Measurements from ENCODE around the gene GPR146. TPM values are rescaled to one million over a fixed set of nuclear protein-coding genes. Genes with fewer than 3 reads are reported as not detected.

Gene GPR146
- total RNA-seq, 4 donors from 2014 or later = 9.2 to 14.5 TPM; not detected in 2

DNA sequence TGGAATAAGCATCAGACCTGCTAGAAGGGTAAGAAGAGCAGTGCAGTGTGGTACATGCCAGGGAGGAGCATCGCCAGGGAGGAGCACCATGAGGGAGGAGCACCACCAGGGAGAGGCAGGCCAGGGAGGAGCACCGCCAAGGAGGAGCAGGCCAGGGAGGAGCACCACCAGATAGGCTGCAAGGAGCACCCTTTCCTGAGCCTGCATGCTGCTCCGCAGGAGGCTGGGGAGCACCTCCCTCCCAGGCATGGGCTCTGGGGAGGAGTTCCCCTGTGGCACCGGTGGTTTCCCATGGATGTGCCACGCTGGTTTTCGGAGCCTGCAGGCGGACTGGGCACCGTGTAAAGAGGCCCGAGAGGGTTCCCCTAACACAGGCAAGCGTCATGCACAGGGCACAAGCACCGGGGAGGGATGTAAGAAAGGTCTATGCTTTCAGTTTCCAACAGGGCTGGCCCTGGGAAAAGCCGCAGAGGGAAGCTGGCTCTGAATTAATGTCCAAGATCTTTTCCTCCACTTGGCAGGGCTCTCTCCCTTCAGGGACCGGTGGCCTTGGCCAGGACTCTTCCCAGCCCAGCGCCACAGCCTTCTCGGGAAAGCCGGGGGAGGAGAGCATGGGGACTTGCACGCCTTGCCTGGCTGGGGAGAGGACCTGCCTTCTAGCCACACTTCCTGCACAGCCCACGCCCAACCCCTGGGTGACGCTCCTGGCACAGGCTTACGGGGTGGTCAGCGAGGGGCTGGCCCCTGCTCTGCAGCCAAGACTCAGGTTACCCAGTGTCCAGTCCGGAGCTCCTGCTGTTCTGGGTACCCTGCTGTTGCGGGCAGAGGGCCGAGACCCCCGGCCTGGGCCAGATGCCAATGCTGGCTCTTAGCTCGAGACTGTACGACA is 32.1 kb downstream of the GPR146 start:
- peak overlapping the region in 1 of 4 donors; percentile 60 for H3K27ac ChIP-seq
- H3K27me3 ChIP-seq = no peaks in the 10 kb centered on the region
- intact Hi-C loops (cut with DNase I; ENCODE audit: low total_unique reads) = no loop called here
- no peak for DNase-seq
- H3K4me3 ChIP-seq = no peak overlapping the region
- H3K4me1 ChIP-seq = peaks cover 0 to 4% (median 0%) of the 10 kb centered on the region in 4 donors
- no peaks in the 10 kb centered on the region for H3K9me3 ChIP-seq
- WGBS, 2 donors (ENCODE audit: low coverage in 1 of 2) = 85% methylated on average over 27 of the region's 27 CpGs; no CpG with 5 or more reads in 1 of the 2 donors
- TF ChIP-seq, protein P1, sequence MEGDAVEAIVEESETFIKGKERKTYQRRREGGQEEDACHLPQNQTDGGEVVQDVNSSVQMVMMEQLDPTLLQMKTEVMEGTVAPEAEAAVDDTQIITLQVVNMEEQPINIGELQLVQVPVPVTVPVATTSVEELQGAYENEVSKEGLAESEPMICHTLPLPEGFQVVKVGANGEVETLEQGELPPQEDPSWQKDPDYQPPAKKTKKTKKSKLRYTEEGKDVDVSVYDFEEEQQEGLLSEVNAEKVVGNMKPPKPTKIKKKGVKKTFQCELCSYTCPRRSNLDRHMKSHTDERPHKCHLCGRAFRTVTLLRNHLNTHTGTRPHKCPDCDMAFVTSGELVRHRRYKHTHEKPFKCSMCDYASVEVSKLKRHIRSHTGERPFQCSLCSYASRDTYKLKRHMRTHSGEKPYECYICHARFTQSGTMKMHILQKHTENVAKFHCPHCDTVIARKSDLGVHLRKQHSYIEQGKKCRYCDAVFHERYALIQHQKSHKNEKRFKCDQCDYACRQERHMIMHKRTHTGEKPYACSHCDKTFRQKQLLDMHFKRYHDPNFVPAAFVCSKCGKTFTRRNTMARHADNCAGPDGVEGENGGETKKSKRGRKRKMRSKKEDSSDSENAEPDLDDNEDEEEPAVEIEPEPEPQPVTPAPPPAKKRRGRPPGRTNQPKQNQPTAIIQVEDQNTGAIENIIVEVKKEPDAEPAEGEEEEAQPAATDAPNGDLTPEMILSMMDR (IDR thresholded peaks at IDR 0.05) = no peak
- TF ChIP-seq POLR2A (IDR thresholded peaks at IDR 0.05) (no peak), POLR2AphosphoS5 (IDR thresholded peaks at IDR 0.05) (no peak), EP300 (IDR thresholded peaks at IDR 0.05; ENCODE audit: low read depth) (no peak)
- H3K36me3 ChIP-seq = no peaks in the 10 kb centered on the region
- in situ Hi-C loops (cut with MboI; ENCODE audit: low pct_ligation_motif_present in 1 of 4, low pct_unique_long_range_greater_than_20kb in 1 of 4, low sequenced_read_pairs in 3 of 4) = no loop called here

- intact Hi-C loops (cut with DNase I; ENCODE audit: low total_unique reads) (no loop called here), in situ Hi-C loops (cut with MboI; ENCODE audit: low pct_ligation_motif_present in 1 of 4, low pct_unique_long_range_greater_than_20kb in 1 of 4, low sequenced_read_pairs in 3 of 4) (no loop called here)
- 94% methylated on average over 11 of the region's 11 CpGs; no CpG with 5 or more reads in 1 of the 2 donors for WGBS, 2 donors (ENCODE audit: low coverage in 1 of 2)
- no peak for DNase-seq
- Histone ChIP-seq H3K4me3 (no peak overlapping the region), H3K4me1 (peaks cover 0 to 8% (median 2%) of the 10 kb centered on the region in 4 donors), H3K27ac (peak overlapping the region in 1 of 4 donors; percentile 60), H3K9me3 (no peaks in the 10 kb centered on the region), H3K27me3 (no peaks in the 10 kb centered on the region), H3K36me3 (no peaks in the 10 kb centered on the region)
- TF ChIP-seq POLR2A (IDR thresholded peaks at IDR 0.05) (no peak), EP300 (IDR thresholded peaks at IDR 0.05; ENCODE audit: low read depth) (no peak), POLR2AphosphoS5 (IDR thresholded peaks at IDR 0.05) (no peak)
- TF ChIP-seq, protein P1 (IDR thresholded peaks at IDR 0.05) = no peak
Measured at GRCh38 chr7:1078519-1078918, 34.2 kb downstream of the GPR146 start.

DNA sequence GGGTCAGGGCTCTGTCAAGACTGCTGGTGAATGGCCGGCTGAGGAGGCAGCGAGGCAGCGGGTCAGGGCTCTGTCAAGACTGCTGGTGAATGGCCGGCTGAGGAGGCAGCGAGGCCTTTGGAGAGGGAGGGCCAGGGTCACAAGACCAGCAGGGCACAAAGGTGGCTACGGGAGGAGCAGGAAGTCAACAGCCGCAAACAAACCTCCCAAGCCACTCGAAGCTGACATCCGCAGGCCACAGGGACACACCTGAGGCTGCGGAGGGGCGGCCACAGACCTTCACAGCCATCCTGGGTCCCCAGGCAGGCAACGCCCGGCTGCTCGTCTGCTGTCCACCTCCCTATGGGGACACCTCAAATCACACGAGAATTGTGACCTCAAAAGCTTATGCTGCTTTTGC is 34.6 kb downstream of the GPR146 start:
- Histone ChIP-seq H3K4me1 (peaks cover 0 to 13% (median 3%) of the 10 kb centered on the region in 4 donors), H3K9me3 (no peaks in the 10 kb centered on the region), H3K4me3 (no peak overlapping the region), H3K27ac (no peak overlapping the region), H3K27me3 (no peaks in the 10 kb centered on the region), H3K36me3 (no peaks in the 10 kb centered on the region)
- WGBS, 2 donors (ENCODE audit: low coverage in 1 of 2) = 84% methylated on average over 15 of the region's 15 CpGs; no CpG with 5 or more reads in 1 of the 2 donors
- no peak for DNase-seq
- in situ Hi-C loops (cut with MboI; ENCODE audit: low pct_ligation_motif_present in 1 of 4, low pct_unique_long_range_greater_than_20kb in 1 of 4, low sequenced_read_pairs in 3 of 4) = no loop called here
- no peak for TF ChIP-seq POLR2A (IDR thresholded peaks at IDR 0.05)
- no peak for TF ChIP-seq EP300 (IDR thresholded peaks at IDR 0.05; ENCODE audit: low read depth)
- no peak for TF ChIP-seq POLR2AphosphoS5 (IDR thresholded peaks at IDR 0.05)
- TF ChIP-seq, protein P1 (IDR thresholded peaks at IDR 0.05) = no peak
- intact Hi-C loops (cut with DNase I; ENCODE audit: low total_unique reads) = no loop called here

DNA sequence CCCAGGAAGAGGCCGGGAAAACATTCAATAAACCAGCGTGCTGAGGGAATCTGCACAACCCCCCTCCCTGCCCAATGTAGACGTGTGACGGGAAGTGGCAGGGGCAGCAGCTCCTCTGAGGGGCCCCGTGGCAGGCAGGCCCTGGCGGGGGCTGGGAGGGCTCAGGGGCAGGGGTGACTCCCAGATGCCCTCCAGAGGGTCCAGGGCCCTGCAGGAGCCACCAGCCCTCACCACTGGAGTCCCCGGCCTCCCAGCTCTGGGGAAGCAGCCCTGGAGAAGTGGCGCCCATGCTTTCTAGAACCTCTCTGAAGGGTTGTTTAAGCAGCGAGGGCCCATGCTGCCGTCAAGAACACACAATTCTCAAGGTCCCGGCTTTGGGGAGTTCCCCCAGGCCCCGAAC is 35.2 kb downstream of the GPR146 start:
- DNase-seq = no peak
- no peak for TF ChIP-seq EP300 (IDR thresholded peaks at IDR 0.05; ENCODE audit: low read depth)
- TF ChIP-seq, protein P1 (IDR thresholded peaks at IDR 0.05) = no peak
- TF ChIP-seq POLR2AphosphoS5 (IDR thresholded peaks at IDR 0.05) = no peak
- no peak for TF ChIP-seq POLR2A (IDR thresholded peaks at IDR 0.05)
- intact Hi-C loops (cut with DNase I; ENCODE audit: low total_unique reads) (no loop called here), in situ Hi-C loops (cut with MboI; ENCODE audit: low pct_ligation_motif_present in 1 of 4, low pct_unique_long_range_greater_than_20kb in 1 of 4, low sequenced_read_pairs in 3 of 4) (no loop called here)
- no peak overlapping the region for H3K4me3 ChIP-seq
- no peaks in the 10 kb centered on the region for H3K36me3 ChIP-seq
- 88% methylated on average over 12 of the region's 12 CpGs; no CpG with 5 or more reads in 1 of the 2 donors for WGBS, 2 donors (ENCODE audit: low coverage in 1 of 2)
- H3K9me3 ChIP-seq = no peaks in the 10 kb centered on the region
- H3K27ac ChIP-seq = no peak overlapping the region
- H3K4me1 ChIP-seq = peaks cover 0 to 14% (median 4%) of the 10 kb centered on the region in 4 donors
- H3K27me3 ChIP-seq = no peaks in the 10 kb centered on the region

Measured in transverse colon (tissue), 4 donors.